Measurements from ENCODE around the gene NUMBL.
A peak's percentile ranks its signal among the peaks of the same experiment; 100 is the strongest.

The NUMBL gene

GRCh38 chr19:40716031-40716481 lies 25.6 kb upstream of the NUMBL start:
- DNase-seq (ENCODE audit: low spot score): peak; percentile 56

- peak; percentile 93 for DNase-seq (ENCODE audit: low spot score)
Observed at GRCh38 chr19:40714441-40715299, 24.2 kb upstream of the NUMBL start.

- DNase-seq (ENCODE audit: low spot score): no peak
Observed at GRCh38 chr19:40713939-40714338, 23.5 kb upstream of the NUMBL start.

GRCh38 chr19:40709817-40710216 lies 19.4 kb upstream of the NUMBL start:
- DNase-seq (ENCODE audit: low spot score): no peak

- DNase-seq (ENCODE audit: low spot score): no peak
Observed at GRCh38 chr19:40707615-40708014, 17.2 kb upstream of the NUMBL start.

- no peak for DNase-seq (ENCODE audit: low spot score)
Observed at GRCh38 chr19:40705950-40706619, 15.6 kb upstream of the NUMBL start.

GRCh38 chr19:40705362-40705651 lies 14.9 kb upstream of the NUMBL start:
- no peak for DNase-seq (ENCODE audit: low spot score)

- no peak for DNase-seq (ENCODE audit: low spot score)
Observed at GRCh38 chr19:40704491-40705361, 14.3 kb upstream of the NUMBL start.

GRCh38 chr19:40703029-40703755 lies 12.7 kb upstream of the NUMBL start:
- DNase-seq (ENCODE audit: low spot score): no peak

GRCh38 chr19:40702337-40703012 lies 12.0 kb upstream of the NUMBL start:
- no peak for DNase-seq (ENCODE audit: low spot score)

- no peak for DNase-seq (ENCODE audit: low spot score)
Observed at GRCh38 chr19:40701758-40702157, 11.3 kb upstream of the NUMBL start.

GRCh38 chr19:40700083-40700482 lies 9.6 kb upstream of the NUMBL start:
- no peak for DNase-seq (ENCODE audit: low spot score)

- no peak for DNase-seq (ENCODE audit: low spot score)
Observed at GRCh38 chr19:40697007-40697406, 6.6 kb upstream of the NUMBL start.

- no peak for DNase-seq (ENCODE audit: low spot score)
Observed at GRCh38 chr19:40695881-40696280, 5.4 kb upstream of the NUMBL start.

- no peak for DNase-seq (ENCODE audit: low spot score)
Observed at GRCh38 chr19:40693896-40694295, 3.4 kb upstream of the NUMBL start.

- no peak for DNase-seq (ENCODE audit: low spot score)
Observed at GRCh38 chr19:40693150-40693788, 2.8 kb upstream of the NUMBL start.

- no peak for DNase-seq (ENCODE audit: low spot score)
Observed at GRCh38 chr19:40692212-40692551, 1.7 kb upstream of the NUMBL start.

GRCh38 chr19:40691421-40692211 lies 1.2 kb upstream of the NUMBL start:
- DNase-seq (ENCODE audit: low spot score): no peak

- DNase-seq (ENCODE audit: low spot score): peak; percentile 99
Observed at GRCh38 chr19:40690693-40691420, 406 bp upstream of the NUMBL start.
